NCI-H1092 (cell line): ENCODE data around the gene PKN1.

Experiments used
- DNase-seq: peaks from one replicate; lab custom pipeline; 2025; lab: John Stamatoyannopoulos, UW

Gene PKN1

DNA sequence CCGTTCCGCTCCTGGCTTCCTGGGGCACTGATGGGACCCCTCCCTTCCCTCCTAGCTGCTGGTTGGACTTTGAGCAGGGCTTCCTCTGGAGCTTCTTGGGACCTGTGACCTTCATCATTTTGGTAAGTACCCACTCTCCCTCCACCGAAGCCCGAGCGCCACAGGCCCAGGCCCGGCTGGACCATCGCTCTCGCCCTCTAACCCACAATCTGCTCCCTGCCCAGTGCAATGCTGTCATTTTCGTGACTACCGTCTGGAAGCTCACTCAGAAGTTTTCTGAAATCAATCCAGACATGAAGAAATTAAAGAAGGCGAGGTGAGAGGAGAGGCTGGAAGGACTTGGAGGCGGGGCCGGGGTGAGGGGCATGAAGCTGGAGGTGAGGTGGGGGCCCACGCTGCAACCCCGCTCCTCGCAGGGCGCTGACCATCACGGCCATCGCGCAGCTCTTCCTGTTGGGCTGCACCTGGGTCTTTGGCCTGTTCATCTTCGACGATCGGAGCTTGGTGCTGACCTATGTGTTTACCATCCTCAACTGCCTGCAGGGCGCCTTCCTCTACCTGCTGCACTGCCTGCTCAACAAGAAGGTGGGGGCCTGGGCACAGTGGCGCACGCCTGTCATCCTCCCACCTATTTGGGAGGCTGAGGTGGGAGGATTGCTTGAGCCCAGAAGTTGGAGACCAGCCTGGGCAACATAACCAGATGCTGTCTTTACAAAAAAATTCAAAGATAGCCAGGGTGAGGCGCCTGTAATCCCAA, 26.3 kb upstream of the PKN1 start:
- DNase-seq: no peak

DNA sequence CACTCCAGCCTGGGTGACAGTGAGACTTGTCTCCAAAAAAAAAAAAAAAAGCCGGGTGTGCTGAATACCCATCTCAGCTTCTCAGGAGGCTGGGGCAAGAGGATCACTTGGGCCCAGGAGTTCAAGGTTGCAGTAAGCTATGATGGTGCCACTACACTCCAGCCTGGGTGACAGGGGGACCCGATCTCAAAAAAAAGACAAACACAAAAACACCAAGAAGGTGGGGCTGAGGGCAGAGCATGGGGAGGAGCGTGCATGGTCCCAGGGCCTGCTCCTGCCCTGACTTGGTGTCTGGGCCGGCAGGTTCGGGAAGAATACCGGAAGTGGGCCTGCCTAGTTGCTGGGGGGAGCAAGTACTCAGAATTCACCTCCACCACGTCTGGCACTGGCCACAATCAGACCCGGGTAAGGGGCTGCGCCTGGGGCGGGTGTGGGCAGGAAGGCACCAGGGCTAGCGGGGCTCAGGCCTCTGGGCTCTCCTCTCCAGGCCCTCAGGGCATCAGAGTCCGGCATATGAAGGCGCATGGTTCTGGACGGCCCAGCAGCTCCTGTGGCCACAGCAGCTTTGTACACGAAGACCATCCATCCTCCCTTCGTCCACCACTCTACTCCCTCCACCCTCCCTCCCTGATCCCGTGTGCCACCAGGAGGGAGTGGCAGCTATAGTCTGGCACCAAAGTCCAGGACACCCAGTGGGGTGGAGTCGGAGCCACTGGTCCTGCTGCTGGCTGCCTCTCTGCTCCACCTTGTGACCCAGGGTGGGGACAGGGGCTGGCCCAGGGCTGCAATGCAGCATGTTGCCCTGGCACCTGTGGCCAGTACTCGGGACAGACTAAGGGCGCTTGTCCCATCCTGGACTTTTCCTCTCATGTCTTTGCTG, 25.3 kb upstream of the PKN1 start:
- DNase-seq: no peak

GRCh38 chr19:14408491-14409145, 24.5 kb upstream of the PKN1 start:
- no peak for DNase-seq

GRCh38 chr19:14409146-14410023, 23.7 kb upstream of the PKN1 start:
- DNase-seq: no peak

- no peak for DNase-seq
Measured at GRCh38 chr19:14410091-14411051, 22.7 kb upstream of the PKN1 start.

- no peak for DNase-seq
Measured at GRCh38 chr19:14411161-14411937, 21.8 kb upstream of the PKN1 start.

DNA sequence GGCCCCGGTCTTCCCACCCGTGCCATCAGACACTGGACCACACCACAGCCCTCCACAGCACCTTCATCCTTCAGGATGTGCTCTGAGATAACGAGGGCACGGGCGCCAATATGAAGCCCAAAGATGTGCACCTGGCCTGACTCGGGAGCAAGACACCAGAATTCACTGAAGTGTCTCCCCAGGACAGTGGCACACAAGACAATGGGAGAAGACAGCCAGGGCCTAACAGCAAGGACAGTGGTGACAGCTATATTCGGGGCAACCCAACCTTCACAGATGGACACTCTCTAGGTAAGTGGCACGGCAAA, 21.2 kb upstream of the PKN1 start:
- no peak for DNase-seq

DNA sequence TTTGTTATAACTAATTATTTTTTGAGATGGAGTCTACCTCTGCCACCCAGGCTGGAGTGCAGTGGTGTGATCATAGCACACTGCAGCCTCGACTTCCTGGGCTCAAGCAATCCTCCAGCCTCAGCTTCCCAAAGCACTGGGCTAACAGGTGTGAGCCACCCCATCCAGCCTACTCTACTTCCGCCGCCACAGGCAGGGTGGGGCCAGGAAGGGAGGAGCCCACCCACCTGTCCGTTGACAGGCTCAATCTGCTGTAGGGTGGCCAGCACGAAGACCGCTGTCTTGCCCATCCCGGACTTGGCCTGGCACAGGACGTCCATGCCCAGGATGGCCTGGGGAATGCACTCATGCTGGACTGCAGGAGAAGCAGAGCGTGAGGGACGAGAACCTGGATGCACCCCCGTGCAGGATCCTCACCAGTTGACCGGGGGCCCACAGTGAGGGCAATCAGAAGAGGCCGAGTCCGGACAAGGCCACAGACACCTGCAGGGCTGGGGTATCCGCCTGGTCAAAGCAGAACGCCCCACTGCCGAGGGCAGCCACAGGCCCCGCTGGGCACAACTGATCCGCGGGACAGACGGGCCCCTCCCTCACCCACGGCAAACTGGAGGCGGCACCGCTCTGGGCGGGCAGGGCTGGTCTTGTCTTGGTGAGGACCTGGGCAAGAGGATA, 20.6 kb upstream of the PKN1 start:
- DNase-seq: no peak

GRCh38 chr19:14412996-14413692, 20.0 kb upstream of the PKN1 start:
- DNase-seq: no peak

DNA sequence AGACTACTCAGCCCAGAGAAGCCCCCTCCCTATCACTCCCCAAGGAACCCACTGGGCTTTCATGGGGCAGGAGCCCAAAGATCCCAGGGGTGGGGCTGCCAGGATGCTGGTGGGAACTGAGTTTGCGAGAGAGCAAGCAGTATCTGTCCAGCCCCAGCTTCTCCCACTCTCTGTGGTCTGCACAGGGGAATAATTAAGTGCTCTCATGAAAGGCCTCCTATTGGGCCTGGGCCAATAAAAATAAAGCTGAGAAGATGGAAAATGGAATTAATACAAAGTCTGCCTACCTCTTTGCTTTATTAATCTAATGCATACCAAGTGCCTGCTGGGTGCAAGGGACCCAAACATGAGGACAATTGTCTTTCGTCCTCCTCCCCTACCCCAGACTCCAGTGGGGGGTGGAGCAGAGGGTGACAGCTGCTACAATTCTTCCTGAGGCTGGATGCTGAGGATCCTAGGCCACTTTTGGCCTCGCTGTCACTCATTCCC, 19.4 kb upstream of the PKN1 start:
- no peak for DNase-seq

GRCh38 chr19:14414926-14415690, 18.0 kb upstream of the PKN1 start:
- DNase-seq: no peak

DNA sequence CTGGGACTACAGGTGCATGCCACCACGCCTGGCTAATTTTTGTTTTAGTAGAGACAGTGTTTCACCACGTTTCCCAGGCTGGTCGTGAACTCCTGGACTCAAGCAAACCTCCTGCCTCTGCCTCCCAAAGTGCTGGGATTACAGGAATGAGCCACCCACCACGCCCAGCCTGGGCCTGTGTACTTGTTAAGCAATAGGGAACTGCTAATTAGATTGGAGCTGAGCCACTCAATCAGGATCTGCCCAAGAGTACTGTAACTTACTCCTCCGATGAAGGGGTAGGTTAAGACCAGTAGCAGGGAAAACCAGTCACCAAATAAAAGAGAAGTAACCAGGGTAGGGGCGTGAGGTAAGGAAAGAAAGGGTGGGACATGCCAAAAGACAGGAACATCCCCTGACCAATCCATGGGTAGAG, 16.3 kb upstream of the PKN1 start:
- no peak for DNase-seq

GRCh38 chr19:14418856-14419105, 14.3 kb upstream of the PKN1 start:
- DNase-seq: no peak

DNA sequence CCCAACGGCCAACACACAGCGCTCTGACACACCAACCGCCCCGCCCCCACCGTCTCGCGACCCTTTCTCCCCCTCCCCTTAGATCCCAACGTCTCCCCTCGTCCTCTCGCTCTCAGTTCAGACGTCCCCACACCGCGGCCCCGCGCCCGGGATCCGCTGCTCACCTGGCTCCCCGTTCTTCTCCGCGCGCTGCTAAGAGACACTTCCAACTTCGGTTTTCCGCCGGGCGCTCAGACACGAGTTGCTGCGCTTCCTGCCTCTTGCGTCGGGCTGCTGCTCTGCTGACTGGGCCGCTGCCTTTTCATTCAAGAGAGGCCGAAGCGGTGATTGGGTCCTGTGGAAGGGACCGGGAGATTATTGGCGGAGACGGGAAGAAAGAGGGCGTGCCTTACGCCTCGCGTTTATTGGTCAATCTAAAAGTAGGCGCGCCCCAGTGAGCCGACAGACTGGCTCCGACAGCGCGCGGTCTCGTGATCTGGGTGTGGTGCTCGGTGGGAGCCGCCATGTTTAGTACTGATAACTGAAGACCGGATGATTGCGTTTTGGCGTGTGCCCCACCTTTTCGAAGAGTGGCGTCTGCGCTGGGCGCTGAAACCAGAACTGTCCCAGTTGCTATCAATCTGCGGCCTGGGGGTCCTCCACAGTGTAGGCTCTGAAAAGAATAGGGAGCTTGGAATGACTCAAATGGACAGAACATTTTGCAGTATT, 13.8 kb upstream of the PKN1 start, which contains the start of gene DDX39A:
TSS of gene DDX39A (minus strand) at position 236 of the 708 bp plus-strand sequence. CDS start 6,121 bp downstream, outside the sequence.
- DNase-seq: peak; percentile 99

DNA sequence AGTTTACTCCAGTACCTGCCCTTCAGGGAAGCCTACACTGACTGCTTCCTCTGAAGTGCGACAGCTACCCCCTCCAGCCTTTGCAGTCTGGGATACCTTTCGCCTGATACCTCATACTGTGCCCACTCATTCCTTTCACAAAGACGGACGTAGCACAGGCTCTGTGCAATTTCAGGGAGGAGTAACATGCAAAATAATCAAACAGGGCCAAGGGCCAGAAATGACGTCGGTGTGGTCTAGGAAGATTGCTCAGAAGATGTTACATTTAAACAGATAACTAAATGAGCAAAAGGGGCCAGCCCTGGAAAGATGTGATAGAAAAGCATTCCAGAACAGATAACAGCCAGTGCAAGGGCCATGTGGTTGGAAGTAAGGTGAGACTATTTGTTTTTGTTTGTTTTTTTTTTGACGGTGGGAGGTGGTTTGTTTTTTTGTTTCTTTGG, 7.4 kb upstream of the PKN1 start:
- no peak for DNase-seq

- DNase-seq: no peak
Measured at GRCh38 chr19:14427461-14427860, 5.6 kb upstream of the PKN1 start.

DNA sequence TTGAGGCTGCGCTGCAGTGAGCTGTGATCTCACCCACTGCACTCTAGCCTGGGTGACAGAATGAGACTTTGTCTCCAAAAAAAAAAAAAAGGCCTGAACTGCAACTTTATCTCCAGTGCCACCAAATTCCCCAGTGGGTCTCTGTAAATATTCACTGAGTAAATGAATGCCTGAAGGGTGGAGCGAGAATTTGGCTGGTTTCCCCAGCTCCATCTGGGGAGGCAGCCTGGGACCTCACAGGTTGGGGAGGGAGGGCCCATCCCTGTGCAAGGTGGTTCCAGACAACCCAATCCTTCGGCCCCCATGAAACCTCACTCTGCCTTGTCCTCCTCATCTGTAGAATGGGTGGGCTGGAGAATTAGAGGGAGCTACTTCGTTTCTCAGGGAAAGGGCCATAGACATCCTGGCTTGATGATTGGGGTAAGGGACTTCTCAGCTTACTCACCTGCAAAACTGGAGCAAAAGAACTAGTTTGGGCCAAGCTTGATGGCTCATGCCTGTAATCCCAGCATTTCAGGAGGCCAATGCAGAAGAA, 4.2 kb upstream of the PKN1 start:
- DNase-seq: no peak
